Keratinocyte (primary cell): ENCODE data around the gene S1PR3.

Experiments
- CTCF ChIP-seq, 3 experiments: IDR thresholded peaks in 1 of 3; conservative IDR thresholded peaks in 1 of 3; optimal IDR thresholded peaks in 1 of 3; 2 replicates in 2 of 3; 3 replicates in 1 of 3; pipeline versions ENCODE3 to v1.5.1; 2011; ENCODE audit warnings: low read length in 3 of 3, mild to moderate bottlenecking in 3 of 3, moderate library complexity in 2 of 3, control low read depth in 1 of 3, inconsistent platforms in 1 of 3; ENCODE audit not compliant: insufficient read depth in 2 of 3; ENCODE audit errors: extremely low read depth in 1 of 3
- EZH2 ChIP-seq: IDR thresholded peaks from one replicate; pipeline ENCODE4 v1.6.1; 2012; ENCODE audit warnings: inconsistent platforms, mild to moderate bottlenecking, low read length, moderate library complexity

GRCh38 chr9:89046832-89047231 is 55.6 kb downstream of the S1PR3 start:
- TF ChIP-seq CTCF (optimal IDR thresholded peaks at IDR 0.05 in 1 of 3, IDR thresholded peaks at IDR 0.05 in 1 of 3, conservative IDR thresholded peaks at IDR 0.05 in 1 of 3; ENCODE audit: extremely low read depth in 1 of 3, insufficient read depth in 2 of 3, low read length in 3 of 3) (no peak), EZH2 (no peak)
